Forelimb muscle (tissue), 1 donor: ENCODE measurements around the gene IPO13. TPM values are rescaled to one million over a fixed set of nuclear protein-coding genes. Genes with fewer than 3 reads are reported as not detected.

Experiments used
- DNase-seq: peaks from one replicate; pipeline ENCODE4 v3.0.0-alpha.2; 2013; ENCODE audit warnings: low read depth
- polyA plus RNA-seq: library from polyadenylated mRNA; unstranded; fragments of 120-200 nt; gene quantifications from one replicate; pipeline ENCODE4 v1.2.1, GENCODE V29; 2013; ENCODE audit not compliant: insufficient read length

The IPO13 gene
- polyA plus RNA-seq, 1 donor, result 30.8 TPM

- no peak for DNase-seq
These were observed 16.4 kb upstream of the IPO13 start for GRCh38 chr1:43930168-43930948.

- DNase-seq, result no peak
These were observed 15.8 kb upstream of the IPO13 start for GRCh38 chr1:43930949-43931275.

- DNase-seq, result no peak
These were observed 14.8 kb upstream of the IPO13 start for GRCh38 chr1:43931711-43932660.

- DNase-seq, result no peak
These were observed 13.9 kb upstream of the IPO13 start for GRCh38 chr1:43932786-43933385.

- DNase-seq, result no peak
These were observed 13.2 kb upstream of the IPO13 start, which contains the start of gene ARTN for GRCh38 chr1:43933386-43934100. ARTN (plus strand) TSS chr1:43933801; CDS start chr1:43935657, 1,856 bp downstream.

GRCh38 chr1:43934101-43934985 lies 12.4 kb upstream of the IPO13 start:
- DNase-seq, result peak; percentile 24

GRCh38 chr1:43934986-43935324 lies 11.8 kb upstream of the IPO13 start:
- DNase-seq, result no peak

- DNase-seq, result no peak
These were observed 10.9 kb upstream of the IPO13 start for GRCh38 chr1:43935711-43936427.

- no peak for DNase-seq
These were observed 10.2 kb upstream of the IPO13 start for GRCh38 chr1:43936431-43937151.

GRCh38 chr1:43937179-43937865 lies 9.4 kb upstream of the IPO13 start:
- no peak for DNase-seq

GRCh38 chr1:43938383-43938782 lies 8.4 kb upstream of the IPO13 start:
- DNase-seq, result no peak

- peak; percentile 25 for DNase-seq
These were observed 7.7 kb upstream of the IPO13 start for GRCh38 chr1:43938892-43939587.

GRCh38 chr1:43942411-43942810 lies 4.3 kb upstream of the IPO13 start:
- no peak for DNase-seq

GRCh38 chr1:43944860-43945259 lies 1.9 kb upstream of the IPO13 start:
- no peak for DNase-seq

- no peak for DNase-seq
These were observed 995 bp upstream of the IPO13 start for GRCh38 chr1:43945674-43946235.

GRCh38 chr1:43947061-43947873 lies 517 bp downstream of the IPO13 start:
- DNase-seq, result no peak

- DNase-seq, result no peak
These were observed 1.2 kb downstream of the IPO13 start for GRCh38 chr1:43947874-43948437.
